ENCODE measurements around the gene ADAT2. TPM values are rescaled to one million over a fixed set of nuclear protein-coding genes. Genes with fewer than 3 reads are reported as not detected.

The ADAT2 gene
- total RNA-seq, 6 experiments from 2014 or later = 3.6 to 5.2 (median 4.2) TPM

Small RNA genes within 50 kb of the gene (small RNA-seq; reads per million reads assigned to genes)
- gene RNA5SP221 = 0 reads per million in 2 experiments

Other genes with a start within 250 kb of the ADAT2 start
- 10 to 100 TPM; 16.0 to 23.6 (median 18.7) TPM for gene PEX3, start 110 bp upstream of the ADAT2 start, total RNA-seq
- gene FUCA2, start 61.0 kb upstream of the ADAT2 start, total RNA-seq = 10 to 100 TPM; 28.6 to 58.7 (median 35.1) TPM
- 10 to 100 TPM; 14.0 to 62.7 (median 20.9) TPM for gene PHACTR2, start 227.3 kb upstream of the ADAT2 start, total RNA-seq